H1 (cell line): ENCODE data around the gene CEP78. TPM values are rescaled to one million over a fixed set of nuclear protein-coding genes. Genes with fewer than 3 reads are reported as not detected.
A peak's percentile ranks its signal among the peaks of the same experiment; 100 is the strongest.

ENCODE experiments used
- CTCF ChIA-PET: fragments of 300-600 bp; sonication (Branson Sonifier 250); formaldehyde crosslinking; loops from one replicate; lab custom pipeline; 2021; ENCODE audit not compliant: partially characterized antibody; lab: Charles Lee
- POLR2A ChIA-PET: fragments of 300-600 bp; sonication (Branson Sonifier 250); formaldehyde crosslinking; loops from one replicate; lab custom pipeline; 2021; ENCODE audit warnings: inconsistent platforms; ENCODE audit not compliant: partially characterized antibody; lab: Charles Lee
- DNase-seq, 2 experiments: peaks; one replicate each; pipeline versions ENCODE4 v3.0.0 to v3.0.0-alpha.2; 2010 to 2022; ENCODE audit warnings: low spot score in 2 of 2, low read depth in 1 of 2, mixed read lengths in 1 of 2
- FAIRE-seq: peaks from 2 replicates; lab custom pipeline; 2011; peaks lifted over from hg19 to GRCh38; lab: Jason Lieb, UNC
- H2AFZ ChIP-seq: 2 replicates; pipeline ENCODE4 v1.8.1; 2012; ENCODE audit warnings: low read length, inconsistent platforms
- H2AK5ac ChIP-seq: 2 replicates; pipeline ENCODE4 v1.6.1; 2013; ENCODE audit warnings: low read depth, low read length
- H2BK120ac ChIP-seq: replicated peaks from 2 replicates; pipeline ENCODE3; 2013; ENCODE audit warnings: low read depth, low read length, inconsistent platforms
- H2BK12ac ChIP-seq: 2 replicates; pipeline ENCODE4 v1.6.1; 2013; ENCODE audit warnings: low read depth, low read length
- H2BK15ac ChIP-seq: 2 replicates; pipeline ENCODE4 v1.6.1; 2013; ENCODE audit warnings: low read length
- H2BK20ac ChIP-seq: 2 replicates; pipeline ENCODE4 v1.6.1; 2013; ENCODE audit warnings: low read length
- H2BK5ac ChIP-seq: 2 replicates; pipeline ENCODE4 v1.6.1; 2013; ENCODE audit warnings: low read depth, low read length
- H3K14ac ChIP-seq: 2 replicates; pipeline ENCODE4 v1.6.1; 2013; ENCODE audit warnings: inconsistent platforms; ENCODE audit not compliant: insufficient read length
- H3K18ac ChIP-seq: 2 replicates; pipeline ENCODE4 v1.6.1; 2013; ENCODE audit warnings: low read length; ENCODE audit errors: extremely low read depth
- H3K23ac ChIP-seq: 2 replicates; pipeline ENCODE4 v1.6.1; 2013; ENCODE audit warnings: inconsistent platforms; ENCODE audit not compliant: insufficient read length
- H3K23me2 ChIP-seq: 2 replicates; pipeline ENCODE4 v1.6.1; 2013; ENCODE audit warnings: low read depth, low read length
- H3K27ac ChIP-seq: 2 replicates; pipeline ENCODE4 v1.6.1; 2011; ENCODE audit warnings: low read depth, low read length, inconsistent platforms
- H3K27me3 ChIP-seq, 4 experiments: replicated peaks in 1 of 4; 1 replicate in 1 of 4; 2 replicates in 3 of 4; pipeline versions ENCODE4 v1.6.1 to v1.8.1; 2011 to 2013; ENCODE audit warnings: low read length in 3 of 4, mild to moderate bottlenecking in 3 of 4, inconsistent platforms in 2 of 4, mixed read lengths in 2 of 4, moderate library complexity in 1 of 4; ENCODE audit not compliant: control insufficient read depth in 3 of 4, insufficient read depth in 3 of 4; ENCODE audit errors: extremely low read depth in 1 of 4
- H3K36me3 ChIP-seq, 4 experiments: 2 replicates each; pipeline versions ENCODE4 v1.6.1 to v1.8.1; 2011 to 2013; ENCODE audit warnings: mild to moderate bottlenecking in 4 of 4, low read length in 3 of 4, moderate library complexity in 2 of 4, control low read depth in 1 of 4, inconsistent platforms in 1 of 4; ENCODE audit not compliant: insufficient read depth in 4 of 4, control insufficient read depth in 2 of 4
- H3K4ac ChIP-seq: replicated peaks from 2 replicates; pipeline ENCODE3; 2013; ENCODE audit warnings: low read length, low read depth, mixed read lengths, inconsistent platforms; ENCODE audit not compliant: insufficient read length
- H3K4me1 ChIP-seq, 4 experiments: replicated peaks in 1 of 4; 1 replicate in 1 of 4; 2 replicates in 3 of 4; pipeline versions ENCODE4 v1.6.1 to v1.8.1; 2011 to 2013; ENCODE audit warnings: low read length in 3 of 4, inconsistent platforms in 2 of 4, mixed read lengths in 1 of 4; ENCODE audit not compliant: insufficient read depth in 4 of 4, control insufficient read depth in 3 of 4
- H3K4me2 ChIP-seq, 2 experiments: 2 replicates each; pipeline versions ENCODE4 v1.6.1 to v1.8.1; 2011 to 2013; ENCODE audit warnings: low read depth in 2 of 2, low read length in 2 of 2, control low read depth in 1 of 2, inconsistent platforms in 1 of 2, mild to moderate bottlenecking in 1 of 2; ENCODE audit not compliant: insufficient read depth in 1 of 2
- H3K4me3 ChIP-seq, 4 experiments: fragments of 200-600, 300-600 bp in 1 of 4; sonication (generic), shearing (Covaris generic), sonication (Bioruptor Twin) in 1 of 4; 2 replicates each; pipeline versions ENCODE4 v1.5.1 to v1.8.1; 2011 to 2016; ENCODE audit warnings: low read length in 4 of 4, low read depth in 3 of 4, control low read depth in 2 of 4, inconsistent platforms in 2 of 4, mild to moderate bottlenecking in 2 of 4, mixed read lengths in 1 of 4, moderate library complexity in 1 of 4; ENCODE audit not compliant: insufficient read depth in 2 of 4; ENCODE audit errors: extremely low read depth in 1 of 4
- H3K56ac ChIP-seq: replicated peaks from 2 replicates; pipeline ENCODE3; 2013; ENCODE audit warnings: low read depth, mild to moderate bottlenecking, mixed read lengths, low read length, inconsistent platforms; ENCODE audit not compliant: insufficient read length
- H3K79me1 ChIP-seq: 2 replicates; pipeline ENCODE4 v1.6.1; 2013; ENCODE audit warnings: low read depth, low read length, control low read depth
- H3K79me2 ChIP-seq, 2 experiments: 2 replicates each; pipeline versions ENCODE4 v1.6.1 to v1.8.1; 2012 to 2013; ENCODE audit warnings: low read length in 2 of 2, mild to moderate bottlenecking in 2 of 2, inconsistent platforms in 1 of 2; ENCODE audit not compliant: insufficient read depth in 2 of 2, control insufficient read depth in 1 of 2
- H3K9ac ChIP-seq, 4 experiments: replicated peaks in 1 of 4; 1 replicate in 1 of 4; 2 replicates in 3 of 4; pipeline versions ENCODE4 v1.6.1 to v1.8.1; 2011 to 2013; ENCODE audit warnings: low read depth in 3 of 4, low read length in 3 of 4, control low read depth in 2 of 4, mild to moderate bottlenecking in 2 of 4, moderate library complexity in 2 of 4, inconsistent platforms in 1 of 4; ENCODE audit errors: extremely low read depth in 1 of 4
- H3K9me3 ChIP-seq, 2 experiments: 2 replicates each; pipeline versions ENCODE4 v1.6.1 to v1.8.1; 2012 to 2013; ENCODE audit warnings: mild to moderate bottlenecking in 2 of 2, moderate library complexity in 2 of 2, control low read depth in 1 of 2, inconsistent platforms in 1 of 2, low read depth in 1 of 2, low read length in 1 of 2, mixed read lengths in 1 of 2; ENCODE audit not compliant: insufficient read depth in 2 of 2
- H4K20me1 ChIP-seq, 2 experiments: replicated peaks in 1 of 2; 2 replicates each; pipeline versions ENCODE3 to v1.8.1; 2011 to 2013; ENCODE audit warnings: inconsistent platforms in 2 of 2, low read length in 2 of 2, mild to moderate bottlenecking in 1 of 2; ENCODE audit not compliant: insufficient read depth in 2 of 2, control insufficient read depth in 1 of 2
- H4K5ac ChIP-seq: 2 replicates; pipeline ENCODE4 v1.6.1; 2013; ENCODE audit warnings: low read length, low read depth, mixed read lengths, inconsistent platforms; ENCODE audit not compliant: insufficient read length
- H4K8ac ChIP-seq: 2 replicates; pipeline ENCODE4 v1.8.0; 2013; ENCODE audit warnings: mild to moderate bottlenecking, moderate library complexity, low read length, inconsistent platforms; ENCODE audit not compliant: insufficient read depth; ENCODE audit errors: extremely low read depth
- H4K91ac ChIP-seq: replicated peaks from 2 replicates; pipeline ENCODE3; 2013; ENCODE audit warnings: low read length, mixed read lengths, inconsistent platforms; ENCODE audit not compliant: insufficient read length
- CHD2 ChIP-seq: IDR thresholded peaks from 2 replicates; pipeline ENCODE4 v1.6.1; 2012; ENCODE audit warnings: low read length, improper control_type of control experiment
- CTCF ChIP-seq, 3 experiments: IDR thresholded peaks; 1 replicate in 2 of 3; 2 replicates in 1 of 3; pipeline versions ENCODE4 v1.5.1 to v1.6.1; 2011; ENCODE audit warnings: low read length in 3 of 3, mild to moderate bottlenecking in 3 of 3, inconsistent platforms in 2 of 3, low read depth in 1 of 3, moderate library complexity in 1 of 3; ENCODE audit not compliant: insufficient read depth in 1 of 3; ENCODE audit errors: control extremely low read depth in 1 of 3
- POU5F1 ChIP-seq: IDR thresholded peaks from 2 replicates; pipeline ENCODE4 v1.6.1; 2011; ENCODE audit warnings: low read depth, mild to moderate bottlenecking, low read length, moderate library complexity
- RAD21 ChIP-seq, 2 experiments: IDR thresholded peaks in 1 of 2; conservative IDR thresholded peaks in 1 of 2; 2 replicates each; pipeline ENCODE4 v1.6.1; 2011; ENCODE audit warnings: low read depth in 2 of 2, low read length in 2 of 2, improper control_type of control experiment in 1 of 2, inconsistent platforms in 1 of 2, mild to moderate bottlenecking in 1 of 2, moderate library complexity in 1 of 2
- SIN3A ChIP-seq, 2 experiments: IDR thresholded peaks in 1 of 2; conservative IDR thresholded peaks in 1 of 2; 2 replicates each; pipeline ENCODE4 v1.6.1; 2011 to 2012; ENCODE audit warnings: low read length in 2 of 2, improper control_type of control experiment in 1 of 2, low read depth in 1 of 2, mild to moderate bottlenecking in 1 of 2
- TEAD4 ChIP-seq: IDR thresholded peaks from 2 replicates; pipeline ENCODE4 v1.6.1; 2012; ENCODE audit warnings: low read depth, low read length, inconsistent platforms, mixed read lengths
- WGBS, 2 experiments: shearing (Covaris generic) in 1 of 2; methylation state at CpG; one replicate each; pipeline versions ENCODE4 v1.1.6 to v1.1.7; 2013 to 2015; ENCODE audit warnings: low lambda C conversion rate in 2 of 2, mixed read lengths in 2 of 2, inconsistent platforms in 1 of 2, low coverage in 1 of 2, missing lambda C conversion rate in 1 of 2; ENCODE audit not compliant: insufficient replicate concordance in 2 of 2, insufficient coverage in 1 of 2, insufficient read length in 1 of 2; ENCODE audit errors: extremely low coverage in 1 of 2, missing lambda C conversion rate in 1 of 2; 5-methylcytosine and 5-hydroxymethylcytosine counted together
- polyA plus RNA-seq, 7 experiments: library from polyadenylated mRNA; depleted of rRNA in 3 of 7; stranded (reverse) in 5 of 7; unstranded in 2 of 7; fragments of >200 nt in 5 of 7; fragments of 200-250 nt in 2 of 7; gene quantifications; 1 replicate in 5 of 7; 2 replicates in 1 of 7; 4 replicates in 1 of 7; pipeline versions ENCODE4 v1.2.1 to v1.2.3, GENCODE V29; 2011 to 2013; ENCODE audit warnings: missing spikeins in 2 of 7, mixed read lengths in 2 of 7
- total RNA-seq: library from RNA; stranded (reverse); fragmentation: NEBNext Ultra II Directional; extraction: Animal tissue kit (Norgen Biotek cat#: 25700); gene quantifications from 2 replicates; pipeline ENCODE4 v1.2.1, GENCODE V29; 2021

CEP78 gene
- total and polyA plus RNA-seq, 2 of the 8 experiments (the other 6 are each of a cell fraction or from before 2014, with no cell fraction given) = 10.3 to 40.9 TPM

- TF ChIP-seq POU5F1 (no peak), RAD21 (IDR thresholded peaks at IDR 0.05 in 1 of 2, conservative IDR thresholded peaks at IDR 0.05 in 1 of 2; ENCODE audit: low read depth in 2 of 2, low read length in 2 of 2) (peak; percentile 58 to 62), TEAD4 (no peak), CTCF (IDR thresholded peaks at IDR 0.05; ENCODE audit: control extremely low read depth in 1 of 3, insufficient read depth in 1 of 3, low read depth in 1 of 3, low read length in 3 of 3) (peak in 2 of 3 experiments; percentile 24 to 31; a peak in 2 of 4 replicates), SIN3A (conservative IDR thresholded peaks at IDR 0.05 in 1 of 2, IDR thresholded peaks at IDR 0.05 in 1 of 2; ENCODE audit: low read depth in 1 of 2, low read length in 2 of 2) (no peak), CHD2 (no peak)
Observed at GRCh38 chr9:78213712-78214111, 22.2 kb upstream of the CEP78 start.

More at GRCh38 chr9:78213712-78214111, 22.2 kb upstream of the CEP78 start:
- FAIRE-seq (peak; percentile 58), DNase-seq (no peak)
- H3K23ac ChIP-seq = no peak overlapping the region
- H2AFZ ChIP-seq = peak overlapping the region; percentile 99
- no peak overlapping the region for H2BK5ac ChIP-seq
- H4K5ac ChIP-seq = no peak overlapping the region
- H2BK20ac ChIP-seq = no peak overlapping the region
- H3K79me2 ChIP-seq = no peaks in the 10 kb centered on the region
- H3K4me3 ChIP-seq = no peak overlapping the region
- CTCF ChIA-PET = interaction anchor here (0.7 to 2.9 kb wide), 7 partner anchors 10 to 89 kb away, joined by 3 to 9 read pairs (median 4); no protein-coding TSS in a partner anchor
- H3K36me3 ChIP-seq = no peaks in the 10 kb centered on the region
- no peak overlapping the region for H4K91ac ChIP-seq
- H3K23me2 ChIP-seq = no peaks in the 10 kb centered on the region
- no peak overlapping the region for H3K56ac ChIP-seq
- no peak overlapping the region for H3K4me2 ChIP-seq
- POLR2A ChIA-PET = interaction anchor here (2.3 kb wide), 1 partner anchor 83 kb away, joined by 5 read pairs; the partner anchor contains the start of gene PSAT1
- H3K18ac ChIP-seq = no peak overlapping the region
- WGBS, 2 experiments = 62% methylated on average over 4 of the region's 4 CpGs; no CpG with 5 or more reads in 1 of the 2 experiments
- H3K4ac ChIP-seq = no peak overlapping the region
- no peaks in the 10 kb centered on the region for H3K9me3 ChIP-seq
- H2BK12ac ChIP-seq = no peak overlapping the region
- H3K79me1 ChIP-seq = no peaks in the 10 kb centered on the region
- H3K9ac ChIP-seq = no peak overlapping the region
- no peaks in the 10 kb centered on the region for H4K20me1 ChIP-seq
- H3K14ac ChIP-seq = no peak overlapping the region
- no peak overlapping the region for H2BK120ac ChIP-seq
- no peak overlapping the region for H2AK5ac ChIP-seq
- no peak overlapping the region for H3K27ac ChIP-seq
- no peaks in the 10 kb centered on the region for H3K4me1 ChIP-seq
- H4K8ac ChIP-seq = no peak overlapping the region
- H2BK15ac ChIP-seq = no peak overlapping the region
- no peaks in the 10 kb centered on the region for H3K27me3 ChIP-seq
